NCI-H510A treated with DMSO at 0.1 percent for 48 hours (cell line): ENCODE data around the gene IGLL1.
"Not testable (repeated sequence)": the region's sequence is repeated elsewhere in the genome, so short reads cannot be mapped to it uniquely, and the experiment has no call there.

Experiments
- DNase-seq: peaks from one replicate; lab custom pipeline; 2025; lab: John Stamatoyannopoulos, UW

IGLL1 gene

GRCh38 chr22:23591201-23591791 is 11.2 kb upstream of the IGLL1 start:
- DNase-seq, result peak; percentile 7

GRCh38 chr22:23583836-23584235 is 3.7 kb upstream of the IGLL1 start:
- DNase-seq, result no peak

GRCh38 chr22:23583153-23583552 is 3.1 kb upstream of the IGLL1 start:
- DNase-seq, result no peak

- no peak for DNase-seq
Measured at GRCh38 chr22:23581260-23581650, 1.2 kb upstream of the IGLL1 start.

GRCh38 chr22:23580576-23581259 is 628 bp upstream of the IGLL1 start:
- DNase-seq, result no peak

- DNase-seq, result no peak
Measured at GRCh38 chr22:23579280-23579679, 810 bp downstream of the IGLL1 start.

- no peak for DNase-seq
Measured at GRCh38 chr22:23578306-23578705, 1.8 kb downstream of the IGLL1 start.

GRCh38 chr22:23576681-23577080 is 3.4 kb downstream of the IGLL1 start:
- no peak for DNase-seq

- DNase-seq, result no peak
Measured at GRCh38 chr22:23575601-23576000, 4.5 kb downstream of the IGLL1 start.

GRCh38 chr22:23574877-23575276 is 5.2 kb downstream of the IGLL1 start:
- no peak for DNase-seq

GRCh38 chr22:23574371-23574811 is 5.7 kb downstream of the IGLL1 start:
- DNase-seq, result no peak

GRCh38 chr22:23573701-23574235 is 6.3 kb downstream of the IGLL1 start:
- DNase-seq, result not testable (repeated sequence)

- not testable (repeated sequence) for DNase-seq
Measured at GRCh38 chr22:23573106-23573505, 7.0 kb downstream of the IGLL1 start.

GRCh38 chr22:23571486-23571885 is 8.6 kb downstream of the IGLL1 start:
- no peak for DNase-seq

GRCh38 chr22:23570681-23571080 is 9.4 kb downstream of the IGLL1 start:
- DNase-seq, result no peak

GRCh38 chr22:23569716-23570115 is 10.4 kb downstream of the IGLL1 start:
- no peak for DNase-seq

GRCh38 chr22:23569291-23569690 is 10.8 kb downstream of the IGLL1 start:
- no peak for DNase-seq

- no peak for DNase-seq
Measured at GRCh38 chr22:23566705-23567475, 13.2 kb downstream of the IGLL1 start.

- DNase-seq, result no peak
Measured at GRCh38 chr22:23565915-23566704, 14.0 kb downstream of the IGLL1 start.

- DNase-seq, result peak; percentile 11
Measured at GRCh38 chr22:23565305-23565914, 14.7 kb downstream of the IGLL1 start.

- no peak for DNase-seq
Measured at GRCh38 chr22:23564276-23564675, 15.8 kb downstream of the IGLL1 start.

- no peak for DNase-seq
Measured at GRCh38 chr22:23563111-23563510, 17.0 kb downstream of the IGLL1 start.
